ENCODE measurements around the gene CREB1. TPM values are rescaled to one million over a fixed set of nuclear protein-coding genes. Genes with fewer than 3 reads are reported as not detected.

Gene CREB1
- total RNA-seq, 1 experiment from 2014 or later, result 81.4 TPM

GRCh38 chr2:207624185-207625013 lies 94.6 kb downstream of the CREB1 start:
- CTCF ChIA-PET, result interaction anchor here (0.9 to 3.2 kb wide), 10 partner anchors 9 to 448 kb away, joined by 3 to 19 read pairs (median 6); partner anchors contain the start of gene CCNYL1
- H3K9me3 Mint-ChIP-seq (ENCODE audit: low read depth, unreplicated experiment), result no peaks in the 10 kb centered on the region
- no peak for TF ChIP-seq CTCF (IDR thresholded peaks at IDR 0.05; ENCODE audit: unreplicated experiment)
- peaks cover 16% of the 10 kb centered on the region for H3K4me1 Mint-ChIP-seq (ENCODE audit: low read depth, unreplicated experiment)
- peaks cover 54% of the 10 kb centered on the region for H3K36me3 Mint-ChIP-seq (ENCODE audit: insufficient read depth, unreplicated experiment)
- BruUV-seq (replicated peaks), result TSS peak; percentile 58
- peak overlapping the region; percentile 58 for H3K27ac Mint-ChIP-seq (ENCODE audit: unreplicated experiment)
- peak; percentile 61 for DNase-seq
- H3K27me3 Mint-ChIP-seq (ENCODE audit: unreplicated experiment), result no peaks in the 10 kb centered on the region
- intact Hi-C loops (cut with micrococcal nuclease; ENCODE audit: unreplicated experiment), result loop anchor here (2.0 kb wide), 2 partner anchors 58 to 86 kb away; partner anchors contain the start of gene CCNYL1
- H3K4me3 Mint-ChIP-seq (ENCODE audit: low read depth, unreplicated experiment), result peak overlapping the region; percentile 86

- Mint-ChIP-seq H3K27me3 (ENCODE audit: unreplicated experiment) (no peaks in the 10 kb centered on the region), H3K36me3 (ENCODE audit: insufficient read depth, unreplicated experiment) (peaks cover 50% of the 10 kb centered on the region), H3K4me3 (ENCODE audit: low read depth, unreplicated experiment) (peak within 1 kb of the TSS; percentile 86), H3K27ac (ENCODE audit: unreplicated experiment) (peak within 1 kb of the TSS; percentile 64), H3K4me1 (ENCODE audit: low read depth, unreplicated experiment) (peaks cover 16% of the 10 kb centered on the region), H3K9me3 (ENCODE audit: low read depth, unreplicated experiment) (no peaks in the 10 kb centered on the region)
- DNase-seq, result peak; percentile 94
- CTCF ChIA-PET, result interaction anchor here (0.6 to 3.2 kb wide), 13 partner anchors 8 to 1311 kb away, joined by 3 to 19 read pairs (median 4); partner anchors contain the start of gene CCNYL1
- peak; percentile 44 for TF ChIP-seq CTCF (IDR thresholded peaks at IDR 0.05; ENCODE audit: unreplicated experiment)
- BruUV-seq (replicated peaks), result TSS peak; percentile 86
- intact Hi-C loops (cut with micrococcal nuclease; ENCODE audit: unreplicated experiment), result loop anchor here (2.0 kb wide), 2 partner anchors 58 to 86 kb away; partner anchors contain the start of gene CCNYL1
Measured at GRCh38 chr2:207625014-207625907, 95.5 kb downstream of the CREB1 start, which contains the start of gene METTL21A. TSS of gene METTL21A (minus strand) at chr2:207625394. CDS start at chr2:207624375, 1,019 bp downstream.

- intact Hi-C loops (cut with micrococcal nuclease; ENCODE audit: unreplicated experiment), result no loop called here
- Mint-ChIP-seq H3K27ac (ENCODE audit: unreplicated experiment) (no peak overlapping the region), H3K9me3 (ENCODE audit: low read depth, unreplicated experiment) (no peaks in the 10 kb centered on the region), H3K36me3 (ENCODE audit: insufficient read depth, unreplicated experiment) (peaks cover 33% of the 10 kb centered on the region), H3K27me3 (ENCODE audit: unreplicated experiment) (no peaks in the 10 kb centered on the region), H3K4me1 (ENCODE audit: low read depth, unreplicated experiment) (peaks cover 29% of the 10 kb centered on the region), H3K4me3 (ENCODE audit: low read depth, unreplicated experiment) (no peak overlapping the region)
- CTCF ChIA-PET, result no interaction called here
- no peak for TF ChIP-seq CTCF (IDR thresholded peaks at IDR 0.05; ENCODE audit: unreplicated experiment)
- DNase-seq, result no peak
- no TSS peak for BruUV-seq (replicated peaks)
Measured at GRCh38 chr2:207629553-207629952, 99.8 kb downstream of the CREB1 start.

- H3K27me3 Mint-ChIP-seq (ENCODE audit: unreplicated experiment), result no peaks in the 10 kb centered on the region
- no peaks in the 10 kb centered on the region for H3K9me3 Mint-ChIP-seq (ENCODE audit: low read depth, unreplicated experiment)
- no peak for TF ChIP-seq CTCF (IDR thresholded peaks at IDR 0.05; ENCODE audit: unreplicated experiment)
- CTCF ChIA-PET, result interaction anchor here (0.6 to 0.7 kb wide), 2 partner anchors 58 to 81 kb away, joined by 4 to 6 read pairs; partner anchors contain the start of gene CCNYL1
- no peak overlapping the region for H3K27ac Mint-ChIP-seq (ENCODE audit: unreplicated experiment)
- peaks cover 24% of the 10 kb centered on the region for H3K36me3 Mint-ChIP-seq (ENCODE audit: insufficient read depth, unreplicated experiment)
- no TSS peak for BruUV-seq (replicated peaks)
- no peak for DNase-seq
- H3K4me3 Mint-ChIP-seq (ENCODE audit: low read depth, unreplicated experiment), result no peak overlapping the region
- intact Hi-C loops (cut with micrococcal nuclease; ENCODE audit: unreplicated experiment), result loop anchor here (2.0 to 10.0 kb wide), 2 partner anchors 98 to 404 kb away; no protein-coding TSS in a partner anchor
- H3K4me1 Mint-ChIP-seq (ENCODE audit: low read depth, unreplicated experiment), result peaks cover 29% of the 10 kb centered on the region
Measured at GRCh38 chr2:207630491-207630890, 100.7 kb downstream of the CREB1 start.

Data from Calu3 (cell line).